Measurements from ENCODE around the gene KLHL6. TPM values are rescaled to one million over a fixed set of nuclear protein-coding genes. Genes with fewer than 3 reads are reported as not detected.

Gene KLHL6
- total and polyA plus RNA-seq, 2 of the 8 experiments (the other 6 are each of a cell fraction or from before 2014, with no cell fraction given): 0.05 TPM; not detected in 1

DNA sequence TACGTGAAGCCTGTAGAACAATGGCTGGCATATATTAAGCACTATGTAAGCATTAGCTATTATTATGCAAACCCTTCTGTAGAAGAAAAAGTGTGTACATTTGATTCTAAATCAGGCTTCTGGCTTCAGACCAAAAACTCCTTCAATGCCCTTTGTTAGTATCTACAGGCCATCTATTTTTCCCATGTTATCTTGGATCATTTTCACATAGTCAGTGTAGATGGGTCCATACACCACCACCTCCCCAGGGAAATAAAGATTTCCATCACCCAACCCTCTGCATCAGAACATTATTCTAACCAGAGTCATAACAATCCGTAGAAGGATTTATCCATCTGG, 8.0 kb upstream of the KLHL6 start (continued):
- no peak for TF ChIP-seq CHD7 (IDR thresholded peaks at IDR 0.05; ENCODE audit: insufficient replicate concordance, low read length)
- TF ChIP-seq RFX5 (IDR thresholded peaks at IDR 0.05; ENCODE audit: borderline replicate concordance, low read depth, low read length): no peak
- no peak for TF ChIP-seq CEBPB (IDR thresholded peaks at IDR 0.05; ENCODE audit: low read depth, low read length)
- no peak for TF ChIP-seq CTBP2 (IDR thresholded peaks at IDR 0.05; ENCODE audit: borderline replicate concordance, insufficient read depth, insufficient read length, low read length)
